ENCODE data around the gene SLC16A9.

GRCh38 chr10:59680199-59680598, 29.5 kb downstream of the SLC16A9 start:
- TF ChIP-seq CTCF (IDR thresholded peaks at IDR 0.05; ENCODE audit: extremely low read depth in 1 of 2, insufficient read depth in 1 of 2, low read depth in 1 of 2, low read length in 2 of 2) = no peak
- TF ChIP-seq JUN (IDR thresholded peaks at IDR 0.05; ENCODE audit: borderline replicate concordance, insufficient read depth, insufficient read length, low read depth) = no peak
- TF ChIP-seq EZH2 (IDR thresholded peaks at IDR 0.05; ENCODE audit: borderline replicate concordance, low read depth, low read length, severe bottlenecking) = no peak
- TF ChIP-seq POLR2A (IDR thresholded peaks at IDR 0.05; ENCODE audit: low read depth, low read length) = no peak
- TF ChIP-seq MYC (IDR thresholded peaks at IDR 0.05; ENCODE audit: low read depth, low read length) = no peak

Measured in endothelial cell of umbilical vein (primary cell).